NCI-H82 treated with DMSO at 0.1 percent for 48 hours (cell line): ENCODE measurements around the gene CDC42EP5.
"Not testable (repeated sequence)": the region's sequence is repeated elsewhere in the genome, so short reads cannot be mapped to it uniquely, and the experiment has no call there.

ENCODE experiments used
- DNase-seq: peaks from one replicate; lab custom pipeline; 2025; ENCODE audit not compliant: unreplicated experiment; lab: John Stamatoyannopoulos, UW

The CDC42EP5 gene

GRCh38 chr19:54473071-54473891 is at the start of gene CDC42EP5:
Gene CDC42EP5 (minus strand): TSS chr19:54473296. CDS start chr19:54465547, 7,749 bp downstream.
- DNase-seq: no peak

GRCh38 chr19:54521860-54522513 is 48.9 kb upstream of the CDC42EP5 start:
- no peak for DNase-seq

GRCh38 chr19:54521022-54521859 is 48.1 kb upstream of the CDC42EP5 start:
- no peak for DNase-seq

GRCh38 chr19:54518844-54519243 is 45.7 kb upstream of the CDC42EP5 start:
- no peak for DNase-seq

- DNase-seq: no peak
These were observed 44.4 kb upstream of the CDC42EP5 start for GRCh38 chr19:54517483-54517882.

- no peak for DNase-seq
These were observed 42.1 kb upstream of the CDC42EP5 start for GRCh38 chr19:54515156-54515555.

- not testable (repeated sequence) for DNase-seq
These were observed 36.3 kb upstream of the CDC42EP5 start for GRCh38 chr19:54509200-54509940.

GRCh38 chr19:54508487-54508886 is 35.4 kb upstream of the CDC42EP5 start:
- DNase-seq: not testable (repeated sequence)

- no peak for DNase-seq
These were observed 34.7 kb upstream of the CDC42EP5 start for GRCh38 chr19:54507824-54508223.

GRCh38 chr19:54507038-54507717 is 34.1 kb upstream of the CDC42EP5 start:
- DNase-seq: not testable (repeated sequence)

- no peak for DNase-seq
These were observed 33.0 kb upstream of the CDC42EP5 start for GRCh38 chr19:54506079-54506478.

- DNase-seq: not testable (repeated sequence)
These were observed 32.4 kb upstream of the CDC42EP5 start for GRCh38 chr19:54505542-54505941.

- DNase-seq: no peak
These were observed 29.5 kb upstream of the CDC42EP5 start, which contains the start of gene LAIR2 for GRCh38 chr19:54502518-54503048. Gene LAIR2 (plus strand): TSS chr19:54502831. CDS start chr19:54502919, 88 bp downstream.

- DNase-seq: not testable (repeated sequence)
These were observed 25.3 kb upstream of the CDC42EP5 start for GRCh38 chr19:54498451-54498772.

GRCh38 chr19:54497747-54498450 is 24.8 kb upstream of the CDC42EP5 start:
- DNase-seq: not testable (repeated sequence)

- DNase-seq: not testable (repeated sequence)
These were observed 22.2 kb upstream of the CDC42EP5 start for GRCh38 chr19:54495284-54495683.

- no peak for DNase-seq
These were observed 21.0 kb upstream of the CDC42EP5 start for GRCh38 chr19:54493967-54494585.

GRCh38 chr19:54493056-54493455 is 20.0 kb upstream of the CDC42EP5 start:
- DNase-seq: not testable (repeated sequence)

GRCh38 chr19:54492568-54492967 is 19.5 kb upstream of the CDC42EP5 start:
- no peak for DNase-seq
